Thyroid gland (tissue), 4 donors: Measurements from ENCODE around the gene ZBTB16. TPM values are rescaled to one million over a fixed set of nuclear protein-coding genes. Genes with fewer than 3 reads are reported as not detected.

Experiments used
- DNase-seq, 2 donors: peaks; one replicate each; pipeline ENCODE4 v3.0.0-alpha.2; 2019
- H3K27ac ChIP-seq, 3 donors: fragments of 200-600 bp; sonication (generic); 1 replicate in 2 of 3; 2 replicates in 1 of 3; pipeline ENCODE4 v1.5.1; 2016 to 2019; ENCODE audit warnings: mild to moderate bottlenecking in 1 of 3, moderate library complexity in 1 of 3
- H3K27me3 ChIP-seq: fragments of 200-600 bp; sonication (generic); one replicate; pipeline ENCODE4 v1.5.1; 2019
- H3K36me3 ChIP-seq, 2 donors: fragments of 200-600 bp; sonication (generic); one replicate each; pipeline ENCODE4 v1.5.1; 2016 to 2019
- H3K4me1 ChIP-seq, 2 donors: fragments of 200-600 bp; sonication (generic); one replicate each; pipeline ENCODE4 v1.5.1; 2017 to 2019
- H3K4me3 ChIP-seq, 3 donors: fragments of 200-600 bp; sonication (generic); replicated peaks in 1 of 3; 1 replicate in 2 of 3; 2 replicates in 1 of 3; pipeline ENCODE4 v1.5.1; 2016; ENCODE audit warnings: mild to moderate bottlenecking in 1 of 3
- H3K9me3 ChIP-seq: fragments of 200-600 bp; sonication (generic); one replicate; pipeline ENCODE4 v1.5.1; 2017
- CTCF ChIP-seq, 6 experiments: fragments of 200-600 bp in 3 of 6; fragments of 450-650 bp in 3 of 6; sonication (generic) in 3 of 6; IDR thresholded peaks; one replicate each; pipeline ENCODE4 v1.5.1; 2016 to 2019; ENCODE audit warnings: antibody characterized with exemption in 6 of 6, mild to moderate bottlenecking in 2 of 6, inconsistent platforms in 1 of 6, moderate library complexity in 1 of 6
- POLR2A ChIP-seq, 2 donors: fragments of 450-650 bp; IDR thresholded peaks; one replicate each; pipeline ENCODE4 v1.6.1; 2017; ENCODE audit warnings: antibody characterized with exemption in 2 of 2, mild to moderate bottlenecking in 2 of 2, moderate library complexity in 1 of 2
- WGBS, 2 donors: methylation state at CpG; one replicate each; pipeline ENCODE4 v1.1.5; 2017; 5-methylcytosine and 5-hydroxymethylcytosine counted together
- intact Hi-C: fragments of 100-400 bp; cut with DNase I; formaldehyde crosslinking; loops from one replicate; pipeline ENCODE4 v1.15.1; 2023
- total RNA-seq, 4 donors: library from RNA; depleted of rRNA; stranded (reverse); fragments of >200 nt; gene quantifications; one replicate each; pipeline ENCODE4 v1.2.3, GENCODE V29; 2016

The ZBTB16 gene
- total RNA-seq, 4 donors from 2014 or later = 157 to 385 (median 177) TPM

GRCh38 chr11:114156131-114156581, 96.6 kb downstream of the ZBTB16 start:
- Histone ChIP-seq H3K27ac (peak overlapping the region; percentile 97 to 100 (median 99)), H3K36me3 (peaks cover 16 to 20% of the 10 kb centered on the region in 2 donors), H3K27me3 (no peaks in the 10 kb centered on the region), H3K4me1 (peaks cover 78 to 99% of the 10 kb centered on the region in 2 donors), H3K9me3 (no peaks in the 10 kb centered on the region), H3K4me3 (no peak overlapping the region)
- intact Hi-C loops = no loop called here
- DNase-seq = peak in 1 of 2 donors; percentile 48
- TF ChIP-seq POLR2A (IDR thresholded peaks at IDR 0.05) = no peak
- TF ChIP-seq CTCF (IDR thresholded peaks at IDR 0.05) = no peak
- 89 to 92% methylated on average over 13 of the region's 13 CpGs for WGBS, 2 donors

GRCh38 chr11:114156782-114157181, 97.3 kb downstream of the ZBTB16 start:
- peaks cover 84 to 99% of the 10 kb centered on the region in 2 donors for H3K4me1 ChIP-seq
- H3K36me3 ChIP-seq = peaks cover 16 to 20% of the 10 kb centered on the region in 2 donors
- no peaks in the 10 kb centered on the region for H3K27me3 ChIP-seq
- no peaks in the 10 kb centered on the region for H3K9me3 ChIP-seq
- intact Hi-C loops = no loop called here
- peak; percentile 58 to 68 for DNase-seq
- H3K27ac ChIP-seq = peak overlapping the region; percentile 97 to 100 (median 99)
- TF ChIP-seq POLR2A (IDR thresholded peaks at IDR 0.05) (no peak), CTCF (IDR thresholded peaks at IDR 0.05) (no peak)
- no peak overlapping the region for H3K4me3 ChIP-seq
- 65 to 78% methylated on average over 6 of the region's 6 CpGs for WGBS, 2 donors

DNA sequence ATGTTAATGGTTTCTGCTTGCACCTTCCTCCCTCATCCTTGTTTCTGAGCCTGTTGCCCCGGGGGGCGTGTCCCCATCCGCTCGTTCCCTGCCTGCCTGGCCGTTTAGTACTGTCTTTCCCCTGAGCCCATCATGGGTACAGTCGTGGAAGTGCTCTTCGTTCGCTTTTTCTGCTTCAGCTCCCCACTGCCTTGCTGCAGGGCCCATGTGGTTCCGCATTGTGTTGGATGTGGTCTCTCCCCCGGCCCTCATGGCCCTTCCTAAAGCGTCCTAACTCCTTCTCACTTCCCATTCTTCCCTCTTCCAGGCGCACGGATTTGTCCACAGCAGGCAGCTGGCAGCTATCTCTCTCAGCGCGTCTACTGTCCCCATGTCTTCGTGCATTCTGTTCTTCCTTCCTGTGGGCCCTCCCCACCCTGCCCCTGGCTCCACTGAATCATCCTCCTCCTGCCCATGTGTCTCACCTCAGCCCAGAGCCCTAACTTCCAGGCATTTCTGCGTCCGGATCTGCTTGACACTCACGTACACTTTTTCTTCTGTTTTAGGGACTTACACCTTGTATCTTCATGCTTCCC, 98.1 kb downstream of the ZBTB16 start:
- no peaks in the 10 kb centered on the region for H3K9me3 ChIP-seq
- H3K27ac ChIP-seq = peak overlapping the region; percentile 97 to 100 (median 99)
- WGBS, 2 donors = 91% methylated on average over 19 of the region's 19 CpGs
- H3K4me1 ChIP-seq = peaks cover 92 to 99% of the 10 kb centered on the region in 2 donors
- no peaks in the 10 kb centered on the region for H3K27me3 ChIP-seq
- DNase-seq = no peak
- H3K4me3 ChIP-seq = no peak overlapping the region
- intact Hi-C loops = no loop called here
- peaks cover 16 to 20% of the 10 kb centered on the region in 2 donors for H3K36me3 ChIP-seq
- TF ChIP-seq CTCF (IDR thresholded peaks at IDR 0.05) (no peak), POLR2A (IDR thresholded peaks at IDR 0.05) (no peak)

DNA sequence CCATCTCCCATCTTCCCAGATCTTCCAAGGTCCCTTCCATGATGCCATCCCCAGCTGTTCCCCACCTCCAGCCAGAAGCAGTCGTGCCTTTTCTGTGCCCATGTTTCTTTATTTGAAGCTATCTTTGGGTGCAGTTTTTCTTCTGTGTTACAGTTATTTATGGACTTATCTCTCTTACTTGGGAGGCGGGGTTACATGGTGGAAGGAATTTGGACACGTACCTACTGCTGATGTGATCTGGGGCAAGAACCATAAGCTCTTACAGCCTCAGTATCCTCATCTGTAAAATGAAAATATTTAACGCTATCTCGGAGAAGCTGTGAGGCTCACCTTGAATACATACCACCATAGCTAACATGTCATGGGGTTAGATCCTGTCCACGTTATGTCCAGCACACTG, 98.9 kb downstream of the ZBTB16 start:
- intact Hi-C loops = no loop called here
- peaks cover 16 to 20% of the 10 kb centered on the region in 2 donors for H3K36me3 ChIP-seq
- H3K27me3 ChIP-seq = no peaks in the 10 kb centered on the region
- H3K27ac ChIP-seq = peak overlapping the region; percentile 97 to 100 (median 99)
- H3K9me3 ChIP-seq = no peaks in the 10 kb centered on the region
- WGBS, 2 donors = 90% methylated on average over 6 of the region's 6 CpGs
- peaks cover 93 to 96% of the 10 kb centered on the region in 2 donors for H3K4me1 ChIP-seq
- DNase-seq = no peak
- TF ChIP-seq POLR2A (IDR thresholded peaks at IDR 0.05) (no peak), CTCF (IDR thresholded peaks at IDR 0.05) (no peak)
- no peak overlapping the region for H3K4me3 ChIP-seq

GRCh38 chr11:114158886-114159285, 99.4 kb downstream of the ZBTB16 start:
- intact Hi-C loops = no loop called here
- no peaks in the 10 kb centered on the region for H3K27me3 ChIP-seq
- TF ChIP-seq CTCF (IDR thresholded peaks at IDR 0.05) (no peak), POLR2A (IDR thresholded peaks at IDR 0.05) (no peak)
- no peak for DNase-seq
- no peak overlapping the region for H3K4me3 ChIP-seq
- 90 to 97% methylated on average over 6 to 7 of the region's 7 CpGs for WGBS, 2 donors
- peak overlapping the region; percentile 97 to 100 (median 99) for H3K27ac ChIP-seq
- peaks cover 93 to 96% of the 10 kb centered on the region in 2 donors for H3K4me1 ChIP-seq
- no peaks in the 10 kb centered on the region for H3K9me3 ChIP-seq
- peaks cover 16 to 20% of the 10 kb centered on the region in 2 donors for H3K36me3 ChIP-seq
